HEK293 (cell line): ENCODE data around the gene TRIM9.

ENCODE experiments used
- CTCF ChIA-PET: fragments of 350-600 bp; formaldehyde crosslinking; extraction: SDS; loops from one replicate; lab custom pipeline; 2021; ENCODE audit warnings: antibody characterized with exemption; lab: Yijun Ruan, JAX
- POLR2A ChIA-PET: fragments of 300-600 bp; formaldehyde crosslinking; extraction: SDS; loops from one replicate; lab custom pipeline; 2020; ENCODE audit warnings: antibody characterized with exemption, inconsistent platforms; lab: Yijun Ruan, JAX
- H3K27ac ChIP-seq: fragments of 200-500 bp; sonication (Bioruptor generic); 2 replicates; pipeline ENCODE4 v1.5.1; 2014; ENCODE audit warnings: low read depth, low read length, control low read depth, inconsistent platforms; ENCODE audit errors: extremely low read depth
- H3K36me3 ChIP-seq, 2 experiments: fragments of 200-500 bp in 1 of 2; sonication (Bioruptor generic) in 1 of 2; 1 replicate in 1 of 2; 2 replicates in 1 of 2; pipeline ENCODE4 v1.5.1; 2014 to 2017; ENCODE audit warnings: inconsistent platforms in 2 of 2, low read length in 2 of 2; ENCODE audit not compliant: control insufficient read depth in 2 of 2, insufficient read depth in 1 of 2
- H3K4me1 ChIP-seq: fragments of 200-500 bp; sonication (Bioruptor generic); 2 replicates; pipeline ENCODE4 v1.5.1; 2014; ENCODE audit warnings: mild to moderate bottlenecking, low read length, inconsistent platforms; ENCODE audit not compliant: control insufficient read depth, insufficient read depth
- H3K4me3 ChIP-seq: 2 replicates; pipeline ENCODE4 v1.5.1; 2011; ENCODE audit warnings: low read depth, mild to moderate bottlenecking, control low read depth, low read length, moderate library complexity
- H3K9me3 ChIP-seq: fragments of 200-500 bp; sonication (Bioruptor generic); 2 replicates; pipeline ENCODE4 v1.5.1; 2014; ENCODE audit warnings: low read depth, low read length, inconsistent platforms; ENCODE audit not compliant: control insufficient read depth, insufficient read depth
- EGR2 ChIP-seq: fragments of 450-650 bp; formaldehyde crosslinking; IDR thresholded peaks from 2 replicates; pipeline ENCODE4 v1.5.1; 2016; ENCODE audit warnings: low read depth, missing biosample characterization, missing genetic modification characterization
- GLIS2 ChIP-seq: fragments of 450-650 bp; formaldehyde crosslinking; IDR thresholded peaks from 2 replicates; pipeline ENCODE4 v1.5.1; 2016; ENCODE audit warnings: missing biosample characterization, missing genetic modification characterization
- HOXC10 ChIP-seq: sonication (generic); formaldehyde crosslinking; IDR thresholded peaks from 2 replicates; pipeline ENCODE4 v1.8.1; 2023; ENCODE audit warnings: mild to moderate bottlenecking, missing genetic modification reagents
- KLF1 ChIP-seq: fragments of 450-650 bp; formaldehyde crosslinking; IDR thresholded peaks from 2 replicates; pipeline ENCODE4 v1.5.1; 2016; ENCODE audit warnings: missing biosample characterization, missing genetic modification characterization
- KLF8 ChIP-seq: fragments of 450-650 bp; formaldehyde crosslinking; IDR thresholded peaks from 2 replicates; pipeline ENCODE4 v1.5.1; 2016; ENCODE audit warnings: missing biosample characterization, missing genetic modification characterization
- KLF9 ChIP-seq: fragments of 450-650 bp; formaldehyde crosslinking; IDR thresholded peaks from 2 replicates; pipeline ENCODE4 v1.5.1; 2016; ENCODE audit warnings: missing biosample characterization, missing genetic modification characterization, low read depth
- SP3 ChIP-seq: fragments of 450-650 bp; formaldehyde crosslinking; IDR thresholded peaks from 2 replicates; pipeline ENCODE4 v1.5.1; 2016; ENCODE audit warnings: missing biosample characterization, missing genetic modification characterization
- ZBTB1 ChIP-seq: fragments of 450-650 bp; formaldehyde crosslinking; IDR thresholded peaks from 2 replicates; pipeline ENCODE4 v1.5.1; 2016; ENCODE audit warnings: missing biosample characterization, missing genetic modification characterization
- ZBTB20 ChIP-seq: fragments of 450-650 bp; formaldehyde crosslinking; IDR thresholded peaks from 2 replicates; pipeline ENCODE4 v1.5.1; 2016; ENCODE audit warnings: missing biosample characterization, missing genetic modification characterization
- ZNF121 ChIP-seq: fragments of 450-650 bp; formaldehyde crosslinking; IDR thresholded peaks from 2 replicates; pipeline ENCODE4 v1.5.1; 2016; ENCODE audit warnings: missing biosample characterization, missing genetic modification characterization
- ZNF221 ChIP-seq: fragments of 450-650 bp; formaldehyde crosslinking; IDR thresholded peaks from 2 replicates; pipeline ENCODE4 v1.5.1; 2017; ENCODE audit warnings: missing biosample characterization, missing genetic modification characterization, borderline replicate concordance
- ZNF24 ChIP-seq: fragments of 450-650 bp; formaldehyde crosslinking; IDR thresholded peaks from 2 replicates; pipeline ENCODE4 v1.5.1; 2016; ENCODE audit warnings: missing biosample characterization, missing genetic modification characterization
- ZNF292 ChIP-seq: fragments of 450-650 bp; formaldehyde crosslinking; IDR thresholded peaks from 2 replicates; pipeline ENCODE4 v1.5.1; 2016; ENCODE audit warnings: low read depth, missing biosample characterization, missing genetic modification characterization, borderline replicate concordance
- ZNF366 ChIP-seq: fragments of 450-650 bp; formaldehyde crosslinking; conservative IDR thresholded peaks from 2 replicates; pipeline ENCODE4 v1.5.1; 2016; ENCODE audit warnings: missing biosample characterization, missing genetic modification characterization
- ZNF416 ChIP-seq: fragments of 450-650 bp; formaldehyde crosslinking; IDR thresholded peaks from 2 replicates; pipeline ENCODE4 v1.5.1; 2016; ENCODE audit warnings: missing biosample characterization, missing genetic modification characterization
- ZNF610 ChIP-seq: fragments of 450-650 bp; formaldehyde crosslinking; IDR thresholded peaks from 2 replicates; pipeline ENCODE4 v1.5.1; 2016; ENCODE audit warnings: missing biosample characterization, missing genetic modification characterization, borderline replicate concordance
- ZNF843 ChIP-seq: fragments of 450-650 bp; formaldehyde crosslinking; IDR thresholded peaks from 2 replicates; pipeline ENCODE4 v1.5.1; 2016; ENCODE audit warnings: missing biosample characterization, missing genetic modification characterization
- ZSCAN30 ChIP-seq: fragments of 450-650 bp; IDR thresholded peaks from 2 replicates; pipeline ENCODE4 v1.5.1; 2018; ENCODE audit warnings: missing biosample characterization, mild to moderate bottlenecking, missing genetic modification characterization, moderate library complexity
- TF ChIP-seq, protein P1 (sequence below): fragments of 450-650 bp; formaldehyde crosslinking; IDR thresholded peaks from 2 replicates; pipeline ENCODE4 v1.5.1; 2016; ENCODE audit warnings: missing biosample characterization, missing genetic modification characterization
- TF ChIP-seq, protein P2 (sequence below): fragments of 450-650 bp; formaldehyde crosslinking; IDR thresholded peaks from 2 replicates; pipeline ENCODE4 v1.5.1; 2016; ENCODE audit warnings: missing biosample characterization, missing genetic modification characterization
- TF ChIP-seq, protein P3 (sequence below): sonication (generic); formaldehyde crosslinking; IDR thresholded peaks from 2 replicates; pipeline ENCODE4 v1.8.1; 2022; ENCODE audit warnings: mild to moderate bottlenecking, moderate library complexity, missing genetic modification reagents
- TF ChIP-seq, protein P4 (sequence below): fragments of 450-650 bp; formaldehyde crosslinking; IDR thresholded peaks from 2 replicates; pipeline ENCODE4 v1.5.1; 2016; ENCODE audit warnings: missing biosample characterization, missing genetic modification characterization
- TF ChIP-seq, protein P5 (sequence below): fragments of 450-650 bp; formaldehyde crosslinking; IDR thresholded peaks from 2 replicates; pipeline ENCODE4 v1.5.1; 2016; ENCODE audit warnings: missing biosample characterization, missing genetic modification characterization, borderline replicate concordance

The TRIM9 gene

DNA sequence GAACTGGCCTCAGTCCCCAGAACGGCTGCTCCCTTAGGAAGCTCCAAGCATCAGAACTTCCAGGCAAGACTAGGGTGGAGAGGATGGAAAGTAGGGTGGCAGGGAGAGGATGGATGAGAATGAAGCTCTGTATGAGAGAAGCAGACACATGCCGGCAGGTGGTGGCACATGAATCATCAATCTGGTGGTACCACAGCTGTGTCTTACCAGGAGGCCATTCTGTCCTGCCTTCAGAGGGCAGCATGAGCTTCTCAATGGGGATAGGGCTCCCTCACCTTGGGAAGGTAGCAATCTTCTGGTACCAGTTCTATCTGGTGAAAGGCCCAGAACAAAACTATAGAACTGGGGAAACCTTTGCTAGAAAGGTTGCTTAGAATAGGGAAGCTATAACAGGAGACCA lies 95.2 kb downstream of the TRIM9 start:
- H3K9me3 ChIP-seq, result no peaks in the 10 kb centered on the region
- ChIA-PET CTCF (no interaction called here), POLR2A (no interaction called here)
- H3K4me3 ChIP-seq, result no peak overlapping the region
- peaks cover 19% of the 10 kb centered on the region for H3K4me1 ChIP-seq
- TF ChIP-seq ZNF843 (no peak), ZNF610 (tag by site-specific recombination) (no peak), ZNF221 (tag by site-specific recombination) (no peak), ZBTB20 (tag by site-specific recombination) (no peak), ZNF416 (no peak), EGR2 (tag by site-specific recombination) (no peak), KLF1 (tag by site-specific recombination) (no peak)
- TF ChIP-seq, protein P1, sequence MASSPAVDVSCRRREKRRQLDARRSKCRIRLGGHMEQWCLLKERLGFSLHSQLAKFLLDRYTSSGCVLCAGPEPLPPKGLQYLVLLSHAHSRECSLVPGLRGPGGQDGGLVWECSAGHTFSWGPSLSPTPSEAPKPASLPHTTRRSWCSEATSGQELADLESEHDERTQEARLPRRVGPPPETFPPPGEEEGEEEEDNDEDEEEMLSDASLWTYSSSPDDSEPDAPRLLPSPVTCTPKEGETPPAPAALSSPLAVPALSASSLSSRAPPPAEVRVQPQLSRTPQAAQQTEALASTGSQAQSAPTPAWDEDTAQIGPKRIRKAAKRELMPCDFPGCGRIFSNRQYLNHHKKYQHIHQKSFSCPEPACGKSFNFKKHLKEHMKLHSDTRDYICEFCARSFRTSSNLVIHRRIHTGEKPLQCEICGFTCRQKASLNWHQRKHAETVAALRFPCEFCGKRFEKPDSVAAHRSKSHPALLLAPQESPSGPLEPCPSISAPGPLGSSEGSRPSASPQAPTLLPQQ (tag by site-specific recombination), result no peak
- TF ChIP-seq, protein P2, sequence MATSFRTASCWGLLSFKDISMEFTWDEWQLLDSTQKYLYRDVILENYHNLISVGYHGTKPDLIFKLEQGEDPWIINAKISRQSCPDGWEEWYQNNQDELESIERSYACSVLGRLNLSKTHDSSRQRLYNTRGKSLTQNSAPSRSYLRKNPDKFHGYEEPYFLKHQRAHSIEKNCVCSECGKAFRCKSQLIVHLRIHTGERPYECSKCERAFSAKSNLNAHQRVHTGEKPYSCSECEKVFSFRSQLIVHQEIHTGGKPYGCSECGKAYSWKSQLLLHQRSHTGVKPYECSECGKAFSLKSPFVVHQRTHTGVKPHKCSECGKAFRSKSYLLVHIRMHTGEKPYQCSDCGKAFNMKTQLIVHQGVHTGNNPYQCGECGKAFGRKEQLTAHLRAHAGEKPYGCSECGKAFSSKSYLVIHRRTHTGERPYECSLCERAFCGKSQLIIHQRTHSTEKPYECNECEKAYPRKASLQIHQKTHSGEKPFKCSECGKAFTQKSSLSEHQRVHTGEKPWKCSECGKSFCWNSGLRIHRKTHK (tag by site-specific recombination), result no peak
- TF ChIP-seq, protein P3, sequence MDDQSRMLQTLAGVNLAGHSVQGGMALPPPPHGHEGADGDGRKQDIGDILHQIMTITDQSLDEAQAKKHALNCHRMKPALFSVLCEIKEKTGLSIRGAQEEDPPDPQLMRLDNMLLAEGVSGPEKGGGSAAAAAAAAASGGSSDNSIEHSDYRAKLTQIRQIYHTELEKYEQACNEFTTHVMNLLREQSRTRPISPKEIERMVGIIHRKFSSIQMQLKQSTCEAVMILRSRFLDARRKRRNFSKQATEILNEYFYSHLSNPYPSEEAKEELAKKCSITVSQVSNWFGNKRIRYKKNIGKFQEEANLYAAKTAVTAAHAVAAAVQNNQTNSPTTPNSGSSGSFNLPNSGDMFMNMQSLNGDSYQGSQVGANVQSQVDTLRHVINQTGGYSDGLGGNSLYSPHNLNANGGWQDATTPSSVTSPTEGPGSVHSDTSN (CRISPR knock-in tag), result no peak
- no peak overlapping the region for H3K27ac ChIP-seq
- peaks cover 0 to 3% of the 10 kb centered on the region in 2 experiments; a peak in 2 of 3 replicates for H3K36me3 ChIP-seq

DNA sequence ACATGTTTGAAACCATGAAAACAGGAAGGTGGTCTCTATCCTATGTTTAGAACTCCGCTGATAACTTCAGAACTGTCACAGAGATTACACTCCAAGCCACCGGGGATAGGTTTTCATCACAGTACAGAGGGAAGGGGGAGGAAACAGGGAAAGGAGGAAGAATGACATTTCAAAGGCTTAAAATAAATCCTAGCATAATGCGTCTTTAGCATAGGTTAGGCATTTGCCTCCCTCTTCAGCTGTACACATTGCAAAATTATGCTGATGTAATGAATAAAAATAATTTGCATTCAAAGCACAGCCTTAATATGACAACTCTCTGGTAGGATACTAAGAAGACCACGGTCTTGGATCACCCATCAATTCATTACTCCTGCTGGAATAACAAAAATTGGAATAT lies 96.3 kb downstream of the TRIM9 start:
- CTCF ChIA-PET, result no interaction called here
- POLR2A ChIA-PET, result no interaction called here
- Histone ChIP-seq H3K27ac (no peak overlapping the region), H3K4me1 (peaks cover 7% of the 10 kb centered on the region), H3K9me3 (no peaks in the 10 kb centered on the region), H3K36me3 (peaks cover 0 to 3% of the 10 kb centered on the region in 2 experiments; a peak in 2 of 3 replicates), H3K4me3 (no peak overlapping the region)
- TF ChIP-seq KLF9 (no peak), SP3 (tag by site-specific recombination) (no peak), GLIS2 (tag by site-specific recombination) (no peak), HOXC10 (CRISPR knock-in tag) (no peak), ZBTB1 (tag by site-specific recombination) (no peak), ZNF24 (tag by site-specific recombination) (no peak), ZNF366 (tag by site-specific recombination) (no peak), ZNF292 (tag by site-specific recombination) (no peak), KLF8 (tag by site-specific recombination) (no peak), ZNF121 (tag by site-specific recombination) (no peak), ZSCAN30 (tag by site-specific recombination) (no peak)
- TF ChIP-seq, protein P4, sequence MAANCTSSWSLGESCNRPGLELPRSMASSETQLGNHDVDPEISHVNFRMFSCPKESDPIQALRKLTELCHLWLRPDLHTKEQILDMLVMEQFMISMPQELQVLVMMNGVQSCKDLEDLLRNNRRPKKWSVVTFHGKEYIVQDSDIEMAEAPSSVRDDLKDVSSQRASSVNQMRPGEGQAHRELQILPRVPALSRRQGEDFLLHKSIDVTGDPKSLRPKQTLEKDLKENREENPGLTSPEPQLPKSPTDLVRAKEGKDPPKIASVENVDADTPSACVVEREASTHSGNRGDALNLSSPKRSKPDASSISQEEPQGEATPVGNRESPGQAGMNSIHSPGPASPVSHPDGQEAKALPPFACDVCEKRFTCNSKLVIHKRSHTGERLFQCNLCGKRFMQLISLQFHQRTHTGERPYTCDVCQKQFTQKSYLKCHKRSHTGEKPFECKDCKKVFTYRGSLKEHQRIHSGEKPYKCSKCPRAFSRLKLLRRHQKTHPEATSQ, result no peak
- TF ChIP-seq, protein P5, sequence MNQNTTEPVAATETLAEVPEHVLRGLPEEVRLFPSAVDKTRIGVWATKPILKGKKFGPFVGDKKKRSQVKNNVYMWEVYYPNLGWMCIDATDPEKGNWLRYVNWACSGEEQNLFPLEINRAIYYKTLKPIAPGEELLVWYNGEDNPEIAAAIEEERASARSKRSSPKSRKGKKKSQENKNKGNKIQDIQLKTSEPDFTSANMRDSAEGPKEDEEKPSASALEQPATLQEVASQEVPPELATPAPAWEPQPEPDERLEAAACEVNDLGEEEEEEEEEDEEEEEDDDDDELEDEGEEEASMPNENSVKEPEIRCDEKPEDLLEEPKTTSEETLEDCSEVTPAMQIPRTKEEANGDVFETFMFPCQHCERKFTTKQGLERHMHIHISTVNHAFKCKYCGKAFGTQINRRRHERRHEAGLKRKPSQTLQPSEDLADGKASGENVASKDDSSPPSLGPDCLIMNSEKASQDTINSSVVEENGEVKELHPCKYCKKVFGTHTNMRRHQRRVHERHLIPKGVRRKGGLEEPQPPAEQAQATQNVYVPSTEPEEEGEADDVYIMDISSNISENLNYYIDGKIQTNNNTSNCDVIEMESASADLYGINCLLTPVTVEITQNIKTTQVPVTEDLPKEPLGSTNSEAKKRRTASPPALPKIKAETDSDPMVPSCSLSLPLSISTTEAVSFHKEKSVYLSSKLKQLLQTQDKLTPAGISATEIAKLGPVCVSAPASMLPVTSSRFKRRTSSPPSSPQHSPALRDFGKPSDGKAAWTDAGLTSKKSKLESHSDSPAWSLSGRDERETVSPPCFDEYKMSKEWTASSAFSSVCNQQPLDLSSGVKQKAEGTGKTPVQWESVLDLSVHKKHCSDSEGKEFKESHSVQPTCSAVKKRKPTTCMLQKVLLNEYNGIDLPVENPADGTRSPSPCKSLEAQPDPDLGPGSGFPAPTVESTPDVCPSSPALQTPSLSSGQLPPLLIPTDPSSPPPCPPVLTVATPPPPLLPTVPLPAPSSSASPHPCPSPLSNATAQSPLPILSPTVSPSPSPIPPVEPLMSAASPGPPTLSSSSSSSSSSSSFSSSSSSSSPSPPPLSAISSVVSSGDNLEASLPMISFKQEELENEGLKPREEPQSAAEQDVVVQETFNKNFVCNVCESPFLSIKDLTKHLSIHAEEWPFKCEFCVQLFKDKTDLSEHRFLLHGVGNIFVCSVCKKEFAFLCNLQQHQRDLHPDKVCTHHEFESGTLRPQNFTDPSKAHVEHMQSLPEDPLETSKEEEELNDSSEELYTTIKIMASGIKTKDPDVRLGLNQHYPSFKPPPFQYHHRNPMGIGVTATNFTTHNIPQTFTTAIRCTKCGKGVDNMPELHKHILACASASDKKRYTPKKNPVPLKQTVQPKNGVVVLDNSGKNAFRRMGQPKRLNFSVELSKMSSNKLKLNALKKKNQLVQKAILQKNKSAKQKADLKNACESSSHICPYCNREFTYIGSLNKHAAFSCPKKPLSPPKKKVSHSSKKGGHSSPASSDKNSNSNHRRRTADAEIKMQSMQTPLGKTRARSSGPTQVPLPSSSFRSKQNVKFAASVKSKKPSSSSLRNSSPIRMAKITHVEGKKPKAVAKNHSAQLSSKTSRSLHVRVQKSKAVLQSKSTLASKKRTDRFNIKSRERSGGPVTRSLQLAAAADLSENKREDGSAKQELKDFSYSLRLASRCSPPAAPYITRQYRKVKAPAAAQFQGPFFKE (tag by site-specific recombination), result no peak
